ENCODE measurements around the gene SRP68. TPM values are rescaled to one million over a fixed set of nuclear protein-coding genes. Genes with fewer than 3 reads are reported as not detected.
A peak's percentile ranks its signal among the peaks of the same experiment; 100 is the strongest.

The SRP68 gene
- polyA plus RNA-seq, 2 of the 4 experiments (the other 2 are of a cell fraction) = 121 to 139 TPM

- TF ChIP-seq MAFK (IDR thresholded peaks at IDR 0.05; ENCODE audit: partially characterized antibody) = no peak
- POLR2A ChIA-PET = no interaction called here
- H3K4me1 ChIP-seq = peaks cover 11% of the 10 kb centered on the region
- ATAC-seq (no peak), DNase-seq (ENCODE audit: low read depth in 1 of 2, low spot score in 1 of 2) (no peak), FAIRE-seq (no peak)
- no peak overlapping the region for H3K4me3 ChIP-seq
- no peak overlapping the region for H3K27ac ChIP-seq
- CTCF ChIA-PET = interaction anchor here (0.7 to 38.7 kb wide), 6 partner anchors 10 to 276 kb away, joined by 3 to 755 read pairs (median 11); no protein-coding TSS in a partner anchor
- 82% methylated on average over 3 of the region's 3 CpGs for WGBS (ENCODE audit: missing lambda C conversion rate)
- no peaks in the 10 kb centered on the region for H3K9me3 ChIP-seq
- H3K4me2 ChIP-seq = no peak overlapping the region
Observed at GRCh38 chr17:76106703-76107102, 34.4 kb upstream of the SRP68 start.

DNA sequence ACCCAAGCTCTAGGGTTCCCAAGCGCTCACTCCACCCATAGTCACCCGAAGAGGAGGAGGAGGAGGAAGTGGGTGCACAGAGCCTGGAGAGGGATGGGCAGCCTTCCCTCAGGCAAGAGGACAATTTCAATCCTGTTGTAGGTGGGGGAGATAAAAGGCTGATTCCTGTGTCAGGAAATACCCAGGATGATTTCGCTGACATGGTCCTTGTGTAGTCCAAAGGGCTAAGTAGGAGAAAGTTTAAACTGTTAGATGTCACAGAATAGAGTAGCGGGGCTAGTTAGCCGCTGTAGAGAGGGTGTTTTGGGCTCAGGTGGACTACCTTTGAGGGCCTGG lies 32.5 kb upstream of the SRP68 start:
- Histone ChIP-seq H3K4me1 (peaks cover 11% of the 10 kb centered on the region), H3K4me3 (no peak overlapping the region), H3K9me3 (no peaks in the 10 kb centered on the region), H3K27ac (no peak overlapping the region), H3K4me2 (no peak overlapping the region)
- TF ChIP-seq POLR2A (IDR thresholded peaks at IDR 0.05; ENCODE audit: low read length) (no peak), MAFK (IDR thresholded peaks at IDR 0.05; ENCODE audit: partially characterized antibody) (no peak), FOSL2 (IDR thresholded peaks at IDR 0.05) (no peak), FOSL2 (CRISPR knock-in tag; IDR thresholded peaks at IDR 0.05) (no peak), HOXB13 (CRISPR knock-in tag; IDR thresholded peaks at IDR 0.05; ENCODE audit: low read depth) (no peak), REST (IDR thresholded peaks at IDR 0.05) (no peak), CEBPB (IDR thresholded peaks at IDR 0.05) (no peak), NPAS2 (CRISPR knock-in tag; IDR thresholded peaks at IDR 0.05; ENCODE audit: borderline replicate concordance) (no peak), MYC (IDR thresholded peaks at IDR 0.05; ENCODE audit: borderline replicate concordance, low read length) (no peak), JUNB (IDR thresholded peaks at IDR 0.05) (no peak)
- TF ChIP-seq, protein P1, sequence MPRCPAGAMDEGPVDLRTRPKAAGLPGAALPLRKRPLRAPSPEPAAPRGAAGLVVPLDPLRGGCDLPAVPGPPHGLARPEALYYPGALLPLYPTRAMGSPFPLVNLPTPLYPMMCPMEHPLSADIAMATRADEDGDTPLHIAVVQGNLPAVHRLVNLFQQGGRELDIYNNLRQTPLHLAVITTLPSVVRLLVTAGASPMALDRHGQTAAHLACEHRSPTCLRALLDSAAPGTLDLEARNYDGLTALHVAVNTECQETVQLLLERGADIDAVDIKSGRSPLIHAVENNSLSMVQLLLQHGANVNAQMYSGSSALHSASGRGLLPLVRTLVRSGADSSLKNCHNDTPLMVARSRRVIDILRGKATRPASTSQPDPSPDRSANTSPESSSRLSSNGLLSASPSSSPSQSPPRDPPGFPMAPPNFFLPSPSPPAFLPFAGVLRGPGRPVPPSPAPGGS (IDR thresholded peaks at IDR 0.05) = no peak
- TF ChIP-seq, protein P2, sequence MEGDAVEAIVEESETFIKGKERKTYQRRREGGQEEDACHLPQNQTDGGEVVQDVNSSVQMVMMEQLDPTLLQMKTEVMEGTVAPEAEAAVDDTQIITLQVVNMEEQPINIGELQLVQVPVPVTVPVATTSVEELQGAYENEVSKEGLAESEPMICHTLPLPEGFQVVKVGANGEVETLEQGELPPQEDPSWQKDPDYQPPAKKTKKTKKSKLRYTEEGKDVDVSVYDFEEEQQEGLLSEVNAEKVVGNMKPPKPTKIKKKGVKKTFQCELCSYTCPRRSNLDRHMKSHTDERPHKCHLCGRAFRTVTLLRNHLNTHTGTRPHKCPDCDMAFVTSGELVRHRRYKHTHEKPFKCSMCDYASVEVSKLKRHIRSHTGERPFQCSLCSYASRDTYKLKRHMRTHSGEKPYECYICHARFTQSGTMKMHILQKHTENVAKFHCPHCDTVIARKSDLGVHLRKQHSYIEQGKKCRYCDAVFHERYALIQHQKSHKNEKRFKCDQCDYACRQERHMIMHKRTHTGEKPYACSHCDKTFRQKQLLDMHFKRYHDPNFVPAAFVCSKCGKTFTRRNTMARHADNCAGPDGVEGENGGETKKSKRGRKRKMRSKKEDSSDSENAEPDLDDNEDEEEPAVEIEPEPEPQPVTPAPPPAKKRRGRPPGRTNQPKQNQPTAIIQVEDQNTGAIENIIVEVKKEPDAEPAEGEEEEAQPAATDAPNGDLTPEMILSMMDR (IDR thresholded peaks at IDR 0.05) = no peak
- FAIRE-seq (no peak), DNase-seq (ENCODE audit: low read depth in 1 of 2, low spot score in 1 of 2) (no peak), ATAC-seq (no peak)
- ChIA-PET POLR2A (interaction anchor here (1.0 to 1.3 kb wide), 2 partner anchors 33 to 160 kb away, joined by 4 read pairs; partner anchors contain the start of genes SRP68 and UBALD2), CTCF (interaction anchor here (0.9 to 38.7 kb wide), 4 partner anchors 14 to 186 kb away, joined by 3 to 755 read pairs (median 60); no protein-coding TSS in a partner anchor)
- WGBS (ENCODE audit: missing lambda C conversion rate) = 80% methylated on average over 5 of the region's 5 CpGs

DNA sequence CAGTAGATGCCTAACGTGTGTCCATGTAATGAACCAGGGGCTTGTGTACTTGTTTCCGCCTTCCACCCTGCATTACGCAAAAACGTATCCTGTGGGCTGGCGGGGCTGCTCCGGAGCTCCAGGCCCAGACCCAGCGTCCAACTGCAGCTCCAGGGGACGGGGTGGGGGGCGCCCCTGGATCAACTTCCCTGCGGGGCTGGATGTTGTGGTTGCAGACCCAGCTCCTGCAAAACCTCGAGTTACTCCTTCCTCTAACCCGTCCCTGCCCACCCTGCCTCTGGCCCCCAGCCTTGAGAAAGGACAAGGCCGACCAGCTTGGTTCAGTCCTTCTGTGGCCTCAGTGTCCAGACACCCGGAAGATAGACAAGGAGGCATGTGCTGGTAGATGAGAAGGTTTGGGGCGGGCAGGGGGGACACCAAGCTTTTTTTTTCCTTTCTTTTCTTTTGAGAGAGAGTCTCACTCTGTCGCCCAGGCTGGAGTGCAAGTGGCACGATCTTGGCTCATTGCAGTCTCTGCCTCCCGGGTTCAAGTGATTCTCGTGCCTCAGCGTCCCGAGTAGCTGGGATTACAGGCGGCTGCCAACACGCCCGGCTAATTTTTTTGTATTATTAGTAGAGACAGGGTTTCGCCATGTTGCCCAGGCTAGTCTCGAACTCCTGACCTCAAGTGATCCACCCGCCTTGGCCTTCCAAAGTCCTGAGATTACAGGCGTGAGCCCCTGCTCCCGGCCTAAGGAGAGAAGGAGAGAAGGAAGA lies 32.0 kb upstream of the SRP68 start:
- TF ChIP-seq HOXA7 (CRISPR knock-in tag; IDR thresholded peaks at IDR 0.05) (no peak), E2F6 (IDR thresholded peaks at IDR 0.05; ENCODE audit: borderline replicate concordance, low read depth) (peak; percentile 29; the same call in 1 of the 2 replicates), EHMT2 (IDR thresholded peaks at IDR 0.05; ENCODE audit: low read depth) (0 out of 2 replicates have a peak, but pooled peaks have one; percentile 30)

More for the DNA sequence above, 32.0 kb upstream of the SRP68 start:
- Histone ChIP-seq H3K9me3 (no peaks in the 10 kb centered on the region), H3K4me2 (peak overlapping the region; percentile 82), H3K4me1 (peaks cover 11% of the 10 kb centered on the region), H3K4me3 (peak overlapping the region; percentile 69), H3K27ac (peak overlapping the region; percentile 84 to 87)
- no peak for DNase-seq (ENCODE audit: low read depth in 1 of 2, low spot score in 1 of 2)
- WGBS (ENCODE audit: missing lambda C conversion rate) = 87% methylated on average over 29 of the region's 29 CpGs
- POLR2A ChIA-PET = interaction anchor here (0.6 to 1.3 kb wide), 6 partner anchors 11 to 249 kb away, joined by 3 to 4 read pairs (median 4); partner anchors contain the start of genes MRPL38, SRP68, UBALD2 and WBP2
- no peak; a peak in 1 of 6 replicates for ATAC-seq
- CTCF ChIA-PET = interaction anchor here (0.7 to 38.7 kb wide), 18 partner anchors 8 to 305 kb away, joined by 3 to 755 read pairs (median 5); no protein-coding TSS in a partner anchor
- FAIRE-seq = no peak

All from A549 (cell line).